ENCODE data around the gene INPP5E.

INPP5E gene

DNA sequence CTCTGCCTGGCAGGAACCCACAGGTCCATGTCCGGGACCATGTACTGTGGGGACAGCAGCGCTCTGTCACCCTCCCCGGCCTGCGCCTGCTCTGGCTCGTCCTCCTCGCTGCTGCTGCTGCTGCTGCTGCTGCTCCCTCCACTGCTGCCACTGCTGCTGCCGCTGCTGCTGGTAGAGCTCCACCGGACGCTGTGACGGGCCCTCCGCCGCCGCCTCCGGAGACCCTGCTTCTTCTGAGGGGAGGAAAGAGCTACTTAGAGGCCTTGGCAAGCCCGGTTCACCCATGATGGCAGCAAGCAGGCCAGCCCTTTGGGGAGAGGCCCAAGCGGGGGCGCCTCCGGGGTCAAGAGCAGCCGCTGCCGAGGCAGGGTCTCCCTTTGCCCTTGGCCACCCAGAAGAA lies 56.2 kb downstream of the INPP5E start:
- H3K4me3 ChIP-seq (ENCODE audit: control insufficient read depth, low read depth, low read length) = no peak overlapping the region
- TF ChIP-seq, protein P1, sequence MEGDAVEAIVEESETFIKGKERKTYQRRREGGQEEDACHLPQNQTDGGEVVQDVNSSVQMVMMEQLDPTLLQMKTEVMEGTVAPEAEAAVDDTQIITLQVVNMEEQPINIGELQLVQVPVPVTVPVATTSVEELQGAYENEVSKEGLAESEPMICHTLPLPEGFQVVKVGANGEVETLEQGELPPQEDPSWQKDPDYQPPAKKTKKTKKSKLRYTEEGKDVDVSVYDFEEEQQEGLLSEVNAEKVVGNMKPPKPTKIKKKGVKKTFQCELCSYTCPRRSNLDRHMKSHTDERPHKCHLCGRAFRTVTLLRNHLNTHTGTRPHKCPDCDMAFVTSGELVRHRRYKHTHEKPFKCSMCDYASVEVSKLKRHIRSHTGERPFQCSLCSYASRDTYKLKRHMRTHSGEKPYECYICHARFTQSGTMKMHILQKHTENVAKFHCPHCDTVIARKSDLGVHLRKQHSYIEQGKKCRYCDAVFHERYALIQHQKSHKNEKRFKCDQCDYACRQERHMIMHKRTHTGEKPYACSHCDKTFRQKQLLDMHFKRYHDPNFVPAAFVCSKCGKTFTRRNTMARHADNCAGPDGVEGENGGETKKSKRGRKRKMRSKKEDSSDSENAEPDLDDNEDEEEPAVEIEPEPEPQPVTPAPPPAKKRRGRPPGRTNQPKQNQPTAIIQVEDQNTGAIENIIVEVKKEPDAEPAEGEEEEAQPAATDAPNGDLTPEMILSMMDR (conservative IDR thresholded peaks at IDR 0.05; ENCODE audit: control insufficient read depth, insufficient read depth, low read depth, low read length) = no peak
- DNase-seq (ENCODE audit: low read depth) = no peak

- no peak overlapping the region for H3K4me3 ChIP-seq (ENCODE audit: control insufficient read depth, low read depth, low read length)
- TF ChIP-seq, protein P1 (conservative IDR thresholded peaks at IDR 0.05; ENCODE audit: control insufficient read depth, insufficient read depth, low read depth, low read length) = no peak
- no peak for DNase-seq (ENCODE audit: low read depth)
Measured at GRCh38 chr9:136381966-136382513, 57.6 kb downstream of the INPP5E start.

- TF ChIP-seq, protein P1 (conservative IDR thresholded peaks at IDR 0.05; ENCODE audit: control insufficient read depth, insufficient read depth, low read depth, low read length) = no peak
- DNase-seq (ENCODE audit: low read depth) = no peak
- H3K4me3 ChIP-seq (ENCODE audit: control insufficient read depth, low read depth, low read length) = no peak overlapping the region
Measured at GRCh38 chr9:136381311-136381710, 58.3 kb downstream of the INPP5E start.

- DNase-seq (ENCODE audit: low read depth) = no peak
- H3K4me3 ChIP-seq (ENCODE audit: control insufficient read depth, low read depth, low read length) = no peak overlapping the region
- TF ChIP-seq, protein P1 (conservative IDR thresholded peaks at IDR 0.05; ENCODE audit: control insufficient read depth, insufficient read depth, low read depth, low read length) = no peak
Measured at GRCh38 chr9:136380381-136380780, 59.3 kb downstream of the INPP5E start.

GRCh38 chr9:136379891-136380290 lies 59.8 kb downstream of the INPP5E start:
- DNase-seq (ENCODE audit: low read depth) = no peak
- TF ChIP-seq, protein P1 (conservative IDR thresholded peaks at IDR 0.05; ENCODE audit: control insufficient read depth, insufficient read depth, low read depth, low read length) = no peak
- no peak overlapping the region for H3K4me3 ChIP-seq (ENCODE audit: control insufficient read depth, low read depth, low read length)

DNA sequence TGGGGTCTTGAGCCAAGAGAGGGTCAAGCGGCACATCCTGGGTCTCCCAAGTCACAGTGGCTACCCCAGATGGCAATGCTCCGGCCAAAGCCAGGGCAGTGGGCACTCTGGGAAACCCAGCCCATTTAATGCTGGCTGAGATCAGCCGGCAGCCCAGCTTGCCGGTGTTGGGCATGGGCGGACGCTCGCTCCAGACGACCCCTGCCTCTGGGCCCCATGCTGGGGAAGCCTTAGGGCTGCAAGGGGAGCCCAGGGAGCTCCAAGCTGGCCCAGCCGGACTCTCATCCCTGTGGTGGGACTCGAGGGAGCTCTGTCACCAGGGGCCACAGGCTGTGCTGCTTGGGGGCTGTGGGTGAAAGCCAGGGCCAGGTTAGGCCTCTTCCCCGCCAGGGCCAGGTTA lies 60.2 kb downstream of the INPP5E start:
- no peak for DNase-seq (ENCODE audit: low read depth)
- no peak overlapping the region for H3K4me3 ChIP-seq (ENCODE audit: control insufficient read depth, low read depth, low read length)
- TF ChIP-seq, protein P1 (conservative IDR thresholded peaks at IDR 0.05; ENCODE audit: control insufficient read depth, insufficient read depth, low read depth, low read length) = no peak

DNA sequence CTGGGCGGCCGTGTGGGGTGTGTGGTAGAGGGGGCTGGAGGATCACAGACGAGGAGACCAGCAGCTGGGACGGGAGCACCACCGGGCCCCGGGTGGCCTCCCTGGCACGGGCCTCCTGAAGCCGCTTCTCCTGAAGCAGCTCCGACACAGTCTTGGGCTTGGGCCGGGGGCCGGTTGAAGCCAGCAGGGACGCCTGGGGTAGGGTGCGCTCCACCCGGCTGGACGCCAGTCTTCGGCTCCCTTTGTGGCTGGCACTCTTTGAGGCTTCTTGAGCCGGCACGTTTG lies 60.7 kb downstream of the INPP5E start:
- DNase-seq (ENCODE audit: low read depth) = no peak
- H3K4me3 ChIP-seq (ENCODE audit: control insufficient read depth, low read depth, low read length) = no peak overlapping the region
- TF ChIP-seq, protein P1 (conservative IDR thresholded peaks at IDR 0.05; ENCODE audit: control insufficient read depth, insufficient read depth, low read depth, low read length) = no peak
